ENCODE measurements around the gene DNAJC22. TPM values are rescaled to one million over a fixed set of nuclear protein-coding genes. Genes with fewer than 3 reads are reported as not detected.
A peak's percentile ranks its signal among the peaks of the same experiment; 100 is the strongest.

DNAJC22 gene
- total and polyA plus RNA-seq, 9 of the 15 experiments (the other 6 are each of a cell fraction or from before 2014, with no cell fraction given): 0.10 to 1.2 (median 0.47) TPM

DNA sequence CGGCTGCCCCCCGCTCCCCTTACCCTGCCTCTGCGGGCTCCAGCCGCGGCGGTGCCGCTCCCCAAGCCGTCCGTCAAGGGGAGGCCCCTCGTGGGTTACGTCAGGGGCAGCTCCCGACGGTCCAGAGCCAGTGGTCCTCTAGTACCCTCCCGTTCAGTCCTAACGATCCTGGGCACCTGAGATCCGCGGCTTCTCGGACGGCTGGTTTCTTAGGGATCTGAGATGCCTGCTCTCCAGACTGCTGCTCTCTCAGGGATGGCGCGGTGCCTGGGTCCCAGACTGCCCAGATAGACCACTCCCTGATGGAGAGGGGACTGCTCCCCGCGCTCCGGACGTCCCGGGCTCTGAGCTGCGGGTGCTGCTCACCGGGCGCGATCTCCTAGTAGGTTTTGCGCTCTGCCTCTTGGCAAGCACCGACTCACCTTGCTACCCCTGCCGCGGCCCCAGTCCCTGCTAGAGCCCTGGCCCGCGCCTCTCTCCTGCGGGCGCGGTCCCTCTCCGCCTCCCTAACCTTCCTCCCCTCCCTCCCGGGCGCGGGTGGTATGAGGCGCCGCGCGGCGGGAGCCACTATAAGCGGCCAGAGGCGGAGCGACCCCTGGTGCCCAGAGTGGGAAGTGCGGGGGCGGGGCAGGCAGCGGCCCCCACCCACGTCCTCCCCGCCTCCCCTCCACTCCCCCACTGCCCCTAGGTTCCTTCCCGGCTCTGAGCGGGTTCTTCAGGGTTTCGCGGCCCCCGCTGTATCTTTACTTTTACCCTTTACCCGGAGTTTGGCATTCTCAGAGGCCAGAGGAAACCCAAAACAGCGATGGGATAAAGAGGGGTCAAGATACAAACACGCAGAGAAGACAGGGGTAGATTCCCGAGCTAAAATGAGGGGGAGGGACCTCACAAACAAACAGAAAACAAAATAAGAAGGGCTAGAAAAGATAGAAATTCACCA is 9.8 kb upstream of the DNAJC22 start, which contains the start of gene C1QL4 (continued):
- TF ChIP-seq GABPB1 (CRISPR knock-in tag; IDR thresholded peaks at IDR 0.05): 0 out of 2 replicates have a peak, but pooled peaks have one; percentile 5
- TF ChIP-seq, protein P1, sequence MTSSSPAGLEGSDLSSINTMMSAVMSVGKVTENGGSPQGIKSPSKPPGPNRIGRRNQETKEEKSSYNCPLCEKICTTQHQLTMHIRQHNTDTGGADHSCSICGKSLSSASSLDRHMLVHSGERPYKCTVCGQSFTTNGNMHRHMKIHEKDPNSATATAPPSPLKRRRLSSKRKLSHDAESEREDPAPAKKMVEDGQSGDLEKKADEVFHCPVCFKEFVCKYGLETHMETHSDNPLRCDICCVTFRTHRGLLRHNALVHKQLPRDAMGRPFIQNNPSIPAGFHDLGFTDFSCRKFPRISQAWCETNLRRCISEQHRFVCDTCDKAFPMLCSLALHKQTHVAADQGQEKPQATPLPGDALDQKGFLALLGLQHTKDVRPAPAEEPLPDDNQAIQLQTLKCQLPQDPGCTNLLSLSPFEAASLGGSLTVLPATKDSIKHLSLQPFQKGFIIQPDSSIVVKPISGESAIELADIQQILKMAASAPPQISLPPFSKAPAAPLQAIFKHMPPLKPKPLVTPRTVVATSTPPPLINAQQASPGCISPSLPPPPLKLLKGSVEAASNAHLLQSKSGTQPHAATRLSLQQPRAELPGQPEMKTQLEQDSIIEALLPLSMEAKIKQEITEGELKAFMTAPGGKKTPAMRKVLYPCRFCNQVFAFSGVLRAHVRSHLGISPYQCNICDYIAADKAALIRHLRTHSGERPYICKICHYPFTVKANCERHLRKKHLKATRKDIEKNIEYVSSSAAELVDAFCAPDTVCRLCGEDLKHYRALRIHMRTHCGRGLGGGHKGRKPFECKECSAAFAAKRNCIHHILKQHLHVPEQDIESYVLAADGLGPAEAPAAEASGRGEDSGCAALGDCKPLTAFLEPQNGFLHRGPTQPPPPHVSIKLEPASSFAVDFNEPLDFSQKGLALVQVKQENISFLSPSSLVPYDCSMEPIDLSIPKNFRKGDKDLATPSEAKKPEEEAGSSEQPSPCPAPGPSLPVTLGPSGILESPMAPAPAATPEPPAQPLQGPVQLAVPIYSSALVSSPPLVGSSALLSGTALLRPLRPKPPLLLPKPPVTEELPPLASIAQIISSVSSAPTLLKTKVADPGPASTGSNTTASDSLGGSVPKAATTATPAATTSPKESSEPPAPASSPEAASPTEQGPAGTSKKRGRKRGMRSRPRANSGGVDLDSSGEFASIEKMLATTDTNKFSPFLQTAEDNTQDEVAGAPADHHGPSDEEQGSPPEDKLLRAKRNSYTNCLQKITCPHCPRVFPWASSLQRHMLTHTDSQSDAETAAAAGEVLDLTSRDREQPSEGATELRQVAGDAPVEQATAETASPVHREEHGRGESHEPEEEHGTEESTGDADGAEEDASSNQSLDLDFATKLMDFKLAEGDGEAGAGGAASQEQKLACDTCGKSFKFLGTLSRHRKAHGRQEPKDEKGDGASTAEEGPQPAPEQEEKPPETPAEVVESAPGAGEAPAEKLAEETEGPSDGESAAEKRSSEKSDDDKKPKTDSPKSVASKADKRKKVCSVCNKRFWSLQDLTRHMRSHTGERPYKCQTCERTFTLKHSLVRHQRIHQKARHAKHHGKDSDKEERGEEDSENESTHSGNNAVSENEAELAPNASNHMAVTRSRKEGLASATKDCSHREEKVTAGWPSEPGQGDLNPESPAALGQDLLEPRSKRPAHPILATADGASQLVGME (CRISPR knock-in tag; IDR thresholded peaks at IDR 0.05): no peak
- TF ChIP-seq LEF1 (IDR thresholded peaks at IDR 0.05): no peak
- TF ChIP-seq, protein P2, sequence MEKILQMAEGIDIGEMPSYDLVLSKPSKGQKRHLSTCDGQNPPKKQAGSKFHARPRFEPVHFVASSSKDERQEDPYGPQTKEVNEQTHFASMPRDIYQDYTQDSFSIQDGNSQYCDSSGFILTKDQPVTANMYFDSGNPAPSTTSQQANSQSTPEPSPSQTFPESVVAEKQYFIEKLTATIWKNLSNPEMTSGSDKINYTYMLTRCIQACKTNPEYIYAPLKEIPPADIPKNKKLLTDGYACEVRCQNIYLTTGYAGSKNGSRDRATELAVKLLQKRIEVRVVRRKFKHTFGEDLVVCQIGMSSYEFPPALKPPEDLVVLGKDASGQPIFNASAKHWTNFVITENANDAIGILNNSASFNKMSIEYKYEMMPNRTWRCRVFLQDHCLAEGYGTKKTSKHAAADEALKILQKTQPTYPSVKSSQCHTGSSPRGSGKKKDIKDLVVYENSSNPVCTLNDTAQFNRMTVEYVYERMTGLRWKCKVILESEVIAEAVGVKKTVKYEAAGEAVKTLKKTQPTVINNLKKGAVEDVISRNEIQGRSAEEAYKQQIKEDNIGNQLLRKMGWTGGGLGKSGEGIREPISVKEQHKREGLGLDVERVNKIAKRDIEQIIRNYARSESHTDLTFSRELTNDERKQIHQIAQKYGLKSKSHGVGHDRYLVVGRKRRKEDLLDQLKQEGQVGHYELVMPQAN (IDR thresholded peaks at IDR 0.05; ENCODE audit: borderline replicate concordance): no peak
